Measurements from ENCODE around the gene GABRG3.

GABRG3 gene

DNA sequence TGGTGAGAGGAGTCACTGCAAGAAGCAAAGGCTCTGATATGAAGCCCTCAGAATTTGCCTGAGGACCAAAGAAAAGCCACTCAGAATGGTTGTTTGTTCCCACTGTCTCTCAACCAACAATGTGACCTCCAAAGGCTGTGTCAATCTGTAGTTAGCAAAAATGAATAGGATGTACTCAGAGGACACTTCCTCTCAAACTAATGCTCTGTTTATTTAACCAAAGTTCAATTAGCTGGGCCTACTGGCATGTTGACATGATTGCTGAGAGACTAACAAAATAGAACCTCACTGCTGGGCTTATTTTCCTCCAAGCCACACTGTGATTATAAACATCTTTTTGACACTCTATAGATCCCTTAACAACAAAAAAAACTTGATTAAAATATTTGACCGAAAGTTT is 605.6 kb downstream of the GABRG3 start:
- DNase-seq (ENCODE audit: low spot score), result no peak

DNA sequence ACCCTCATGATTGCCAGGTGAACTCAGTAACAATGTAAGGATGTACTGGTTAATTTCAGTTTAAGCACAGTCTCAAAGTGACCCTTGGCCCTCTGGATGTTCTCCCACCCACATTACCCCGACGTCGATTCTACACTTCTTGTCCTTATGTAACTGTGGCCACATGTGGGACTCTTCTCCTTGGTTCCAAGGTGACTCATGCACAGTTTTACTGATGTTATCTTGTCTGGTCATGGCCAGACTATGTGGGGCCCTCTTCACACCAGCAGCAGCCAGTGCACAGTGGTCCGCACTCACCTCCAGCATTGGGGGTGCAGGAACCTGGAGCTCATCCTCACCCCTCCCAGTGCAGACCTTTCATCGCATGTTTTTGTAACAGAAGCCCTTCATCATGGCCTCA is 608.8 kb downstream of the GABRG3 start:
- DNase-seq (ENCODE audit: low spot score), result no peak

DNA sequence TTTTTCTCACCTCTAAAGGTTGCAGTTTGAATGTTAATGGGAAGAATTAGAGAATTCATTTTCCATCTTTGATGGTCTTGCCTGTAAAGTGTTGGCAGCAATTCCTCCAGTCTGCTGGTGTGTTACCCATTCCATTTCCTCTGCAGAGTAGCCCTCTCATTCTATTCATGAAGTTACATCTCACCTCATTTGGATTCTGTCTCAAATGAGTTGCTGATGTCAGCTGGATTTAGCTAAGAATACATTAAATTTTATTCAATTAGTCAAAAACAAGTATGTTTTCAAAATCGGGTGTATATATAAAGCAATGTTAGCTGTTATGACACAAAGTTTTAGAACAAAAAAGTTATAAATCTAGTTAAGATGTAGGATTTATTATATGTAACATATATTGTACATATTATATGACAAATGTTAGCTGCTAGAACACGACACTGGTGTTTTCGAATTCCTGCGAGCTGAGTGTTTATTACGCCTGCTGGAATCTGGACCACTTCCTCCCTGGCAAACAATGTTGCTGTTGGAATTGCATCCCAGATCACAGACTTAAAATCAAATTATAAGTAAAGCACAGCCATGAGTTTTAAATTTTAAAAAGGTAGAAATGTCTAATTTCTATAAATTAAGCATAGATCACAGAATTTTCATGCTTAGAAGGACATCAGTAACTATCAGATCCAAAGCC is 611.9 kb downstream of the GABRG3 start:
- no peak for DNase-seq (ENCODE audit: low spot score)

DNA sequence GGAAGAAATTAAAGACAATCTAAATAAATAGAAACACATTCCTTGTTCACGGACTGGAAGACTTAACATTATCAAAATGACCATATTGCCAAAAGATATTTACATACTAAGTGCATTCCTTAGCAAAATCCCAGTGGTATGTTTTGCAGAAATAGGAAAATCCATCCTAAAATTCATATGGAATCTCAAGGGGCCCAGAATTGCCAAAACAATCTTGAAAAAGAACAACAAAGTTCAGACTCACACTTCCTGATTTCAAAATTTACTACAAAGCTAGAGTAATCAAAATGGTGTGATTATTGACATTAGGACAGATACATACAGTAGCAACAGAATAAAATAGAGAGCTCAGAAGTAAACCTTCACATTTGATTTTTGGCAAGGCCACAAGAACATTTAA is 612.7 kb downstream of the GABRG3 start:
- DNase-seq (ENCODE audit: low spot score), result no peak

DNA sequence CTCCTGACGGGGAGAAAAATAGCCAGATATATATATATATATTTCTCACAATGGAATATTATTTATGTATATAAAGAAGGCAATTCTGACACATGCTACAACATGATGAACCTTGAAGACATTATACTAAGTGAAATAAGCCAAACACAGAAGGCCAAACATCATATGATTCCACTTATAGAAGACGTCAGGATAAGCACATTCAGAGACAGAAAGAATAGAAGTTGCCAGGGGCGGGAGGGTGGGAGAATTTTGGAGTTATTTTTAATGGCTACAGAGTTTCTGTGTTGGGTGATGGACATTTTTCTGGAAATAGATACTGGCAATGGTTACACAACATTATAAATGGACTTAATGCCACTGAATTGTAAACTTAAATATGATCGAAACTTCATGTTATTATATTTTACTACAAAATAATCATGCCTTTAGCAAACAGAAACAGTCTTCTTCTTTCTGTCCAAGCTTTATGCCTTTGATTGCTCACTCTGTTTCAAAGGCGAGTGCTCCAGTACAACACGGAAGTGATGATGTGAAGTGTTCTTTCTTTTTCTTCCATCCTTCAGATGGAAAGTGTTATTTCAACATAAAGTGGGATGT is 614.2 kb downstream of the GABRG3 start:
- DNase-seq (ENCODE audit: low spot score), result no peak

DNA sequence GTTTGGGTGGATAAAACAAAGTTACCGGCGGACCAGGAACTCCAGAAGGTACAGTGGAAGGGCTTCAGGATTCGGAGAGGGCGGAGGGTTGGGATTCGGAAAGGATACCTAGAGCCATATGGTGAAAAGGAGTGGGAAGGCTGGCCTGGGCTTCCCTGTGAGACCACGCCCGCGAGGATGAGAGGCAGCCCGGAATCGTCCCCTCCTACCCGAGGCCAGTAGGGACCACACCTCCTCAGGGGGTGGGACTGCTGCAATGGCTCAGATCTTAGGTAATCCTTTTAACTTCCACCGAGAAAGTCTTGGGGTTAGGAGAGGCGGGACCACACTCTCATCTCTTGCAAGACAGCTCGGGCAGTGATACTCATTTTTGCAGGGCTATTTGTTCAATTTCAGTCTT is 616.8 kb downstream of the GABRG3 start:
- no peak for DNase-seq (ENCODE audit: low spot score)

DNA sequence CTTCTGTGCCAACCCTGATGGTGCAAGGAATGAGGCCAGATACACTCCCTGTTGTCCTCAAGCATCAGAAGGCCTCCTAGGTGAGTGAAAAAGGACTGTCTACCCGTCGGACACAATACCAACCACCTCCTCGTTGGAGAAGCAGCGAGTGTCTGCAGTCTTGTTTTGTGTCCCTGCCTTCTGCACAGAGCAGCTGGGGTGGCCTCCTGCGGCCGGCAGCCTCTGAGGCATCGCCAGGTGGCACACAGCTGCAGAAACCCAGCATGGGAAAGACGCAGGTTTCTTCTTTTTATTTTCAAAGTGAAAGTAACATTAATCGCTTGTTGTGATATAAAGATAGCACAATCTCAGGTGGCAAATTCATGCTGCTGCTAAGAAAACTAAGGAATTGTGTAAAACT is 618.3 kb downstream of the GABRG3 start:
- DNase-seq (ENCODE audit: low spot score), result no peak

DNA sequence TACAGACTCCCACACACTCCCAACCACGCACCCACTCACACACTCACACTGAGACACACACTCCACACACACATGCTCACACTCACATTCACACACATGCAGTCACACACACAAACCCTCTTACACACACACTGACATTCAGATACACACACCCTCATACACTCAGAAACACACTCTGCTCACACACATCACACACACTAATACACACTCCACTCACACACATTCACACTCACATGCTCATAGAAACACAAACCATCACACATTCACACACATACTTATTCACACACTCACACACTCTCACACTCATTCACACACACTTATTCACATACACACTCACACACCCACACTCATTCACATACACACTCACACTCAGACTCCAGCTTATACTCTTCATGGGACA is 618.8 kb downstream of the GABRG3 start:
- DNase-seq (ENCODE audit: low spot score), result no peak
